ENCODE results near the gene LRRC42. TPM values are rescaled to one million over a fixed set of nuclear protein-coding genes. Genes with fewer than 3 reads are reported as not detected.

The LRRC42 gene
- total RNA-seq, 3 donors from 2014 or later, result 16.5 to 19.4 (median 19.0) TPM

DNA sequence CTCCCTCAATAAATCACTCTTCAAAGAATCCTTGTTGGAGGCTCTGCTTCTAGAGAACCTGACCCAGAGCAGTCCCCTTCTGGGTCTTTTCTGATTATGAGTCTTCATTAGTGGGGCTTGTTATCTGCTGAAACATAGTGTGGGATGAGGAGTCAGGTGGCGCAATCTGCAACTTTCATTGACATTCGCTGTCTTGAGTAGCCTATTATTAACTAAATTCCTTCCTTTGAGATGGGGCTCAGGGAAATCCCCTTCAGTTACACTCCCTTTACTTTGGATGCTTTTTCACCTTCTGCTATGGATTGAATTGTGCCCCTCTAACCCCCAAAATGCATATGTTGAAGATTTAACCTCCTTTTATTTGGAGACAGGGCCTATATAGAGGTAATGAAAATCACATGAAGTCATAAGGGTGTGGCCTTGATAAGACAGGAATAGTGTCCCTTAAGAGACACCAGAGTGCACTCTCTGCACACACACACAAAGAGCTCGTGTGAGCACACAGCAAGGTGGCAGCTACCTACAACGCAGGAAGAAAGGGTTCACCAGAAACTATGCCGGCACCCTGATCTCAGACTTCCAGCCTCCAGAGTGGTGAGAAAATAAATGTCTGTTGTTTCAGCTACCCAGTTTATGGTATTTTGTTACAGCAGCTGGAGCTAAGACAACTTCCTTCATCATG, 32.7 kb upstream of the LRRC42 start:
- intact Hi-C loops (cut with DNase I, micrococcal nuclease), result no loop called here
- DNase-seq (no peak), ATAC-seq (peak; percentile 51)
- Histone ChIP-seq H3K9me3 (no peaks in the 10 kb centered on the region), H3K36me3 (ENCODE audit: low read depth) (no peaks in the 10 kb centered on the region), H3K4me1 (ENCODE audit: low read depth) (no peaks in the 10 kb centered on the region), H3K4me3 (no peak overlapping the region)
- TF ChIP-seq CTCF (IDR thresholded peaks at IDR 0.05), result no peak

DNA sequence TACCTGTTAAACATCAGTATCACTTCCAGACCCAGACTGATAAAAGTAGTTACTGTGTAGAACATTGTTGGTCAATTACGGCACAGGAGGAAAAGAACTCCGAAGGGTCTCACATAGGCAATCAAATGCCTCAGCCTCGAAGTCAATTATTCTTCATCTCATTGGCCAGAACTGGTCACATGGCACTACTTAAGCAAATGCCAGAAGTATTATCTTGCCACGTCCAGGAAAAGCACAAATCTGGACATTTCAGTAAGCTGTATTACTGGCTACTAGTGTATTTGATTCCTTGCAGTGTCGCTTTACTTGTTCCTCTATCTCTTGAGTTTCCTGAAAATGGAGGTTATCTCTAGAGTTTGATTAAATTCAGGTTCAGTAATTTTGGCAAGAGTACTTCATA, 27.8 kb upstream of the LRRC42 start:
- no peak for DNase-seq
- no peak overlapping the region for H3K4me3 ChIP-seq
- H3K4me1 ChIP-seq (ENCODE audit: low read depth), result no peaks in the 10 kb centered on the region
- no peak for ATAC-seq
- no peaks in the 10 kb centered on the region for H3K9me3 ChIP-seq
- TF ChIP-seq CTCF (IDR thresholded peaks at IDR 0.05), result no peak
- H3K36me3 ChIP-seq (ENCODE audit: low read depth), result no peaks in the 10 kb centered on the region
- intact Hi-C loops (cut with DNase I, micrococcal nuclease), result no loop called here

GRCh38 chr1:53919675-53920066, 26.5 kb upstream of the LRRC42 start:
- TF ChIP-seq CTCF (IDR thresholded peaks at IDR 0.05), result no peak
- Histone ChIP-seq H3K36me3 (ENCODE audit: low read depth) (no peaks in the 10 kb centered on the region), H3K4me1 (ENCODE audit: low read depth) (no peaks in the 10 kb centered on the region), H3K9me3 (no peaks in the 10 kb centered on the region), H3K4me3 (no peak overlapping the region)
- ATAC-seq (no peak), DNase-seq (no peak)
- intact Hi-C loops (cut with DNase I, micrococcal nuclease), result no loop called here

DNA sequence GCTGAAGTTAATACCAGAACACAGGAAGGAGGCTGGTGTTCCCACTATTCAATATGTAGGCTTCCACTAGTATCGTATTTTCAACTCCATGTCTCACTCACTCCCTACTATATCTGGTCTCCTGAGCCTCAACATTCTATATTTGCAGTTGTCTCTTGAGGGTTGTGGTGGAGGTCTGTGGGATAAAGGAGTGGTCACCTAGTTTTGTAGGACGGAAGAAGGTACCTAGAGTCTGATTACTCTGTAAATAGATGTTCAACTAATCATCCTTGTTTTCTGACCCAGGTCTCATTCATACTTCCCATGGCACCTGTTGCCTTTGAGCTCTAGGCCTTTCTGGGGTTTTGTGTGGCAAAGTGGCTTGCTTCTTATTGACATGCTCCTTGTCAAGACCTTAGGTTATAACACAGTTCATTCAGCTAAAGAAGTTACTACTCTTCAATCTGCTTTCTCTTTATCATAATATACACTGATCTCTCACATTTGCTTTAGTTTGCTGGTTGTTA, 18.7 kb upstream of the LRRC42 start:
- Histone ChIP-seq H3K4me1 (ENCODE audit: low read depth) (no peaks in the 10 kb centered on the region), H3K4me3 (no peak overlapping the region), H3K9me3 (no peaks in the 10 kb centered on the region), H3K36me3 (ENCODE audit: low read depth) (no peaks in the 10 kb centered on the region)
- intact Hi-C loops (cut with DNase I, micrococcal nuclease), result no loop called here
- no peak for TF ChIP-seq CTCF (IDR thresholded peaks at IDR 0.05)
- DNase-seq (no peak), ATAC-seq (no peak)

GRCh38 chr1:53929246-53929960, 16.7 kb upstream of the LRRC42 start:
- Histone ChIP-seq H3K36me3 (ENCODE audit: low read depth) (no peaks in the 10 kb centered on the region), H3K4me3 (no peak overlapping the region), H3K9me3 (peaks cover 3% of the 10 kb centered on the region), H3K4me1 (ENCODE audit: low read depth) (no peaks in the 10 kb centered on the region)
- ATAC-seq, result no peak
- DNase-seq, result no peak
- no peak for TF ChIP-seq CTCF (IDR thresholded peaks at IDR 0.05)
- intact Hi-C loops (cut with DNase I, micrococcal nuclease), result no loop called here
